Mesenchymal stem cell (in vitro differentiated cells and primary cell): ENCODE data around the gene PFDN6.

Source experiments
- DNase-seq: peaks from one replicate; pipeline ENCODE4 v3.0.0-alpha.2; 2013
- H2AFZ ChIP-seq: one replicate; pipeline ENCODE4 v1.6.1; 2013; ENCODE audit warnings: low read depth, mild to moderate bottlenecking, control low read depth, inconsistent platforms, low read length, moderate library complexity
- H2AK5ac ChIP-seq: 2 replicates; pipeline ENCODE4 v1.6.1; 2013; ENCODE audit warnings: low read length, moderate library complexity, mild to moderate bottlenecking, inconsistent platforms; ENCODE audit not compliant: severe bottlenecking
- H2BK120ac ChIP-seq: one replicate; pipeline ENCODE4 v1.6.1; 2013; ENCODE audit warnings: low read depth, mild to moderate bottlenecking, inconsistent platforms, low read length, moderate library complexity
- H2BK12ac ChIP-seq, 2 experiments: one replicate each; pipeline ENCODE4 v1.6.1; 2013; ENCODE audit warnings: inconsistent platforms in 2 of 2, low read length in 2 of 2, mild to moderate bottlenecking in 2 of 2, moderate library complexity in 2 of 2, control low read depth in 1 of 2
- H2BK15ac ChIP-seq: one replicate; pipeline ENCODE4 v1.6.1; 2013; ENCODE audit warnings: mild to moderate bottlenecking, low read depth, inconsistent platforms; ENCODE audit not compliant: poor library complexity, severe bottlenecking
- H2BK5ac ChIP-seq: 2 replicates; pipeline ENCODE4 v1.6.1; 2013; ENCODE audit warnings: low read depth, mild to moderate bottlenecking, low read length, control low read depth, inconsistent platforms; ENCODE audit not compliant: poor library complexity, severe bottlenecking
- H3K14ac ChIP-seq, 2 experiments: one replicate each; pipeline ENCODE4 v1.6.1; 2013; ENCODE audit warnings: inconsistent platforms in 2 of 2, low read length in 2 of 2, control low read depth in 1 of 2, mild to moderate bottlenecking in 1 of 2, moderate library complexity in 1 of 2
- H3K18ac ChIP-seq, 2 experiments: one replicate each; pipeline ENCODE4 v1.6.1; 2013; ENCODE audit warnings: inconsistent platforms in 2 of 2, low read length in 2 of 2, control low read depth in 1 of 2, low read depth in 1 of 2, mild to moderate bottlenecking in 1 of 2
- H3K23ac ChIP-seq, 2 experiments: one replicate each; pipeline ENCODE4 v1.6.1; 2013; ENCODE audit warnings: inconsistent platforms in 2 of 2, low read length in 2 of 2, mild to moderate bottlenecking in 2 of 2, moderate library complexity in 2 of 2, control low read depth in 1 of 2
- H3K27ac ChIP-seq: 2 replicates; pipeline ENCODE4 v1.5.1; 2013; ENCODE audit warnings: mild to moderate bottlenecking, moderate library complexity, low read length, control low read depth, inconsistent platforms; ENCODE audit not compliant: poor library complexity, severe bottlenecking
- H3K27me3 ChIP-seq, 2 experiments: 2 replicates each; pipeline versions ENCODE4 v1.6.1 to v1.7.0; 2013; ENCODE audit warnings: low read length in 2 of 2, mild to moderate bottlenecking in 2 of 2, moderate library complexity in 2 of 2, control low read depth in 1 of 2, inconsistent platforms in 1 of 2; ENCODE audit not compliant: control insufficient read depth in 1 of 2, insufficient read depth in 1 of 2
- H3K36me3 ChIP-seq, 2 experiments: 2 replicates each; pipeline versions ENCODE4 v1.6.1 to v1.7.0; 2013; ENCODE audit warnings: low read length in 2 of 2, control low read depth in 1 of 2, inconsistent platforms in 1 of 2, low read depth in 1 of 2, mild to moderate bottlenecking in 1 of 2; ENCODE audit not compliant: insufficient read depth in 2 of 2, control insufficient read depth in 1 of 2
- H3K4ac ChIP-seq, 2 experiments: one replicate each; pipeline ENCODE4 v1.6.1; 2013; ENCODE audit warnings: inconsistent platforms in 2 of 2, low read length in 2 of 2, mild to moderate bottlenecking in 2 of 2, moderate library complexity in 2 of 2, control low read depth in 1 of 2, low read depth in 1 of 2
- H3K4me1 ChIP-seq: 2 replicates; pipeline ENCODE4 v1.6.1; 2013; ENCODE audit warnings: low read depth, low read length, control low read depth; ENCODE audit not compliant: control insufficient read depth, insufficient read depth
- H3K4me2 ChIP-seq: 2 replicates; pipeline ENCODE4 v1.6.1; 2013; ENCODE audit warnings: low read length, mild to moderate bottlenecking, inconsistent platforms; ENCODE audit not compliant: poor library complexity, severe bottlenecking
- H3K4me3 ChIP-seq, 2 experiments: 2 replicates each; pipeline versions ENCODE4 v1.5.1 to v1.7.0; 2013; ENCODE audit warnings: low read length in 2 of 2, mild to moderate bottlenecking in 2 of 2, control low read depth in 1 of 2, low read depth in 1 of 2; ENCODE audit not compliant: insufficient read depth in 1 of 2
- H3K79me1 ChIP-seq: replicated peaks from 2 replicates; pipeline ENCODE4 v1.6.1; 2013; ENCODE audit warnings: mild to moderate bottlenecking, control low read depth, low read length, inconsistent platforms; ENCODE audit not compliant: poor library complexity, severe bottlenecking
- H3K9ac ChIP-seq: 2 replicates; pipeline ENCODE4 v1.7.0; 2013; ENCODE audit warnings: mild to moderate bottlenecking, low read length, moderate library complexity
- H3K9me3 ChIP-seq: 2 replicates; pipeline ENCODE4 v1.7.0; 2013; ENCODE audit warnings: mild to moderate bottlenecking, low read length; ENCODE audit not compliant: control insufficient read depth
- H4K8ac ChIP-seq: one replicate; pipeline ENCODE4 v1.6.1; 2013; ENCODE audit warnings: inconsistent platforms, mild to moderate bottlenecking, low read length, moderate library complexity
- H4K91ac ChIP-seq: one replicate; pipeline ENCODE4 v1.6.1; 2013; ENCODE audit warnings: mild to moderate bottlenecking, low read length, inconsistent platforms
- WGBS: methylation state at CpG from one replicate; pipeline ENCODE4 v1.1.7; 2013; ENCODE audit warnings: mixed read lengths; 5-methylcytosine and 5-hydroxymethylcytosine counted together

Gene PFDN6

GRCh38 chr6:33305052-33305451 is 15.7 kb downstream of the PFDN6 start:
- Histone ChIP-seq H3K4ac (no peak overlapping the region), H2BK5ac (no peak overlapping the region), H3K27ac (no peak overlapping the region), H2BK12ac (no peak overlapping the region), H3K4me3 (no peak overlapping the region), H2BK15ac (no peak overlapping the region), H2BK120ac (no peak overlapping the region), H3K4me1 (peaks cover 2% of the 10 kb centered on the region), H3K27me3 (no peaks in the 10 kb centered on the region), H4K91ac (no peak overlapping the region), H3K79me1 (peaks cover 23% of the 10 kb centered on the region), H3K36me3 (peaks cover 29 to 61% of the 10 kb centered on the region in 2 experiments), H2AFZ (no peak overlapping the region), H2AK5ac (no peak overlapping the region), H3K14ac (no peak overlapping the region), H3K4me2 (no peak overlapping the region), H3K23ac (no peak overlapping the region), H4K8ac (no peak overlapping the region), H3K18ac (no peak overlapping the region), H3K9ac (no peak overlapping the region), H3K9me3 (no peaks in the 10 kb centered on the region)
- WGBS = 90% methylated on average over 8 of the region's 8 CpGs
- DNase-seq = no peak

- Histone ChIP-seq H2BK120ac (no peak overlapping the region), H4K8ac (no peak overlapping the region), H4K91ac (no peak overlapping the region), H3K23ac (no peak overlapping the region), H3K4me1 (no peaks in the 10 kb centered on the region), H3K9me3 (no peaks in the 10 kb centered on the region), H2BK5ac (no peak overlapping the region), H3K27ac (no peak overlapping the region), H3K27me3 (no peaks in the 10 kb centered on the region), H3K14ac (no peak overlapping the region), H2BK12ac (no peak overlapping the region), H2AFZ (no peak overlapping the region), H2AK5ac (no peak overlapping the region), H3K36me3 (peaks cover 35 to 65% of the 10 kb centered on the region in 2 experiments), H3K18ac (no peak overlapping the region), H2BK15ac (no peak overlapping the region), H3K4me2 (no peak overlapping the region), H3K9ac (no peak overlapping the region), H3K4ac (no peak overlapping the region), H3K4me3 (no peak overlapping the region), H3K79me1 (peaks cover 23% of the 10 kb centered on the region)
- DNase-seq = no peak
- 81% methylated on average over 4 of the region's 4 CpGs for WGBS
These were observed 17.0 kb downstream of the PFDN6 start for GRCh38 chr6:33306356-33306755.

- H2AK5ac ChIP-seq = no peak overlapping the region
- H3K27ac ChIP-seq = peak overlapping the region; percentile 53
- H3K9me3 ChIP-seq = no peaks in the 10 kb centered on the region
- H2AFZ ChIP-seq = no peak overlapping the region
- peak; percentile 84 for DNase-seq
- peak overlapping the region; percentile 45 for H2BK120ac ChIP-seq
- H2BK5ac ChIP-seq = no peak overlapping the region
- peak overlapping the region; percentile 100 for H3K9ac ChIP-seq
- H3K79me1 ChIP-seq = peaks cover 17% of the 10 kb centered on the region
- WGBS = 8% methylated on average over 21 of the region's 29 CpGs
- no peak overlapping the region for H2BK12ac ChIP-seq
- H2BK15ac ChIP-seq = no peak overlapping the region
- H3K36me3 ChIP-seq = peaks cover 24 to 35% of the 10 kb centered on the region in 2 experiments
- peak overlapping the region; percentile 73 to 100 for H3K4me3 ChIP-seq
- peak overlapping the region; percentile 54 for H4K91ac ChIP-seq
- H3K23ac ChIP-seq = peak overlapping the region in 1 of 2 experiments; percentile 84
- H3K18ac ChIP-seq = peak overlapping the region; percentile 16 to 85
- peak overlapping the region in 1 of 2 experiments; percentile 54 for H3K4ac ChIP-seq
- H3K27me3 ChIP-seq = no peaks in the 10 kb centered on the region
- peak overlapping the region; percentile 40 for H4K8ac ChIP-seq
- H3K4me2 ChIP-seq = peak overlapping the region; percentile 98
- H3K14ac ChIP-seq = peak overlapping the region in 1 of 2 experiments; percentile 95
- peaks cover 29% of the 10 kb centered on the region for H3K4me1 ChIP-seq
These were observed 23.1 kb downstream of the PFDN6 start for GRCh38 chr6:33312361-33313104.

DNA sequence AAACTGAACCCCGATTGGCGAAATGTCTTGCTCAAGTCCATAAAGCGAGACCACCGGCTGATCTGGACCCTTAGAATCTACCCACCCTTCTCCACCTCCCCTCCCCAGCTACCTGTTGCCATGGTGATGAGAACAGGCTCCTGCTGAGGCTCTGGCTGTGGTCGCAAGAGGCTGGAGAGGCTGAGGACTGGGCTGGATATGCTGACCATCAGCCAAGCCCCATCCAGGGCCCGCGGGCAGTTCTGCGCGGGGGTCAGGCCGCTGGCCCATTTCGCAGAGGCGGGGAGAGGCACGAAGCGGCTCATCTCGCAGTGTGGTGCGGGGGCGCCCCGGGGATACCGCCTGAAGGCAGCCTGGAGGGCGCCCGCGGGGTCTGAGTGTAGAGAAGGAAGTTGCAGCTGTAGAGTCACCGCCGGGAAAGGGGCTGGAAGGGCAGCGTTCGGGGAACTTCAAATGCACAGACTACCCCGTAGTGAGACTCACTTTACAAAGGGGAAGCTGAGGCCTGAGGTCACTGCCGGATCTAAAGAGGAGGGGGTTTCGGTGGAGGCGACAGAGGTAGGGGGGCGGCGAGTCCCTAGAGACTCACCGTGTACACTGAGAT is 23.8 kb downstream of the PFDN6 start:
- Histone ChIP-seq H3K14ac (peak overlapping the region in 1 of 2 experiments; percentile 99), H2BK15ac (no peak overlapping the region), H3K18ac (peak overlapping the region; percentile 49 to 96), H4K8ac (peak overlapping the region; percentile 95), H3K27ac (peak overlapping the region; percentile 84), H3K4me2 (peak overlapping the region; percentile 98), H3K36me3 (peaks cover 24 to 32% of the 10 kb centered on the region in 2 experiments), H3K9me3 (no peaks in the 10 kb centered on the region), H2AFZ (peak overlapping the region; percentile 60), H3K9ac (peak overlapping the region; percentile 100), H3K4ac (peak overlapping the region; percentile 54 to 99), H3K79me1 (peaks cover 16% of the 10 kb centered on the region), H3K27me3 (no peaks in the 10 kb centered on the region), H2BK5ac (peak overlapping the region; percentile 45), H3K4me3 (peak overlapping the region; percentile 72 to 100), H3K23ac (peak overlapping the region in 1 of 2 experiments; percentile 6), H2BK12ac (peak overlapping the region in 1 of 2 experiments; percentile 76), H4K91ac (peak overlapping the region; percentile 45), H3K4me1 (peaks cover 29% of the 10 kb centered on the region), H2AK5ac (no peak overlapping the region), H2BK120ac (peak overlapping the region; percentile 84)
- under 1% methylated on average over 29 of the region's 33 CpGs for WGBS
- DNase-seq = peak; percentile 57
